OCI-LY1 (cell line): ENCODE results near the gene PCDHGB4.

Experiments
- CTCF ChIP-seq: fragments of 200-600 bp; sonication (generic), shearing (Covaris generic); IDR thresholded peaks from 2 replicates; pipeline ENCODE4 v1.5.1; 2017; ENCODE audit warnings: mild to moderate bottlenecking, antibody characterized with exemption, low read length, moderate library complexity, mixed read lengths
- EZH2 ChIP-seq: fragments of 200-600 bp; sonication (generic), shearing (Covaris generic); IDR thresholded peaks from 2 replicates; pipeline ENCODE4 v1.8.0; 2017; ENCODE audit warnings: borderline replicate concordance, mixed run types, mild to moderate bottlenecking, antibody characterized with exemption, low read length, moderate library complexity, mixed read lengths

- TF ChIP-seq CTCF (no peak), EZH2 (no peak)
Observed at GRCh38 chr5:141389153-141390042, 1.9 kb downstream of the PCDHGB4 start.
